OCI-LY3 (cell line): Measurements from ENCODE around the gene EPHA8.

Experiments used
- H2AFZ ChIP-seq: fragments of 200-600, 300-600 bp; shearing (Covaris generic); 2 replicates; pipeline ENCODE4 v1.6.0; 2014; ENCODE audit warnings: antibody characterized with exemption, low read depth, low read length
- H3K27ac ChIP-seq: fragments of 200-600, 300-600 bp; sonication (generic); 2 replicates; pipeline ENCODE4 v1.5.1; 2014; ENCODE audit warnings: mild to moderate bottlenecking, low read length, moderate library complexity, mixed read lengths
- H3K27me3 ChIP-seq: fragments of 200-600, 300-600 bp; sonication (generic); 2 replicates; pipeline ENCODE4 v1.6.1; 2014; ENCODE audit warnings: low read depth, low read length, mixed read lengths
- H3K36me3 ChIP-seq: fragments of 200-600, 300-600 bp; sonication (generic); replicated peaks from 2 replicates; pipeline ENCODE3; 2014; ENCODE audit warnings: low read depth, low read length, mixed read lengths
- H3K4me1 ChIP-seq: fragments of 300-600, 200-600 bp; sonication (generic); 2 replicates; pipeline ENCODE4 v1.6.1; 2014; ENCODE audit warnings: low read length, mixed read lengths
- H3K4me2 ChIP-seq: fragments of 200-600, 300-600 bp; sonication (generic); 2 replicates; pipeline ENCODE4 v1.6.1; 2014; ENCODE audit warnings: low read length, mixed read lengths
- H3K4me3 ChIP-seq: fragments of 300-600, 200-600 bp; sonication (generic); 2 replicates; pipeline ENCODE4 v1.5.1; 2014; ENCODE audit warnings: antibody characterized with exemption, mild to moderate bottlenecking, low read length, moderate library complexity
- H3K79me2 ChIP-seq: fragments of 300-600, 200-600 bp; shearing (Covaris generic); 2 replicates; pipeline ENCODE4 v1.6.1; 2014; ENCODE audit warnings: mild to moderate bottlenecking, low read length, mixed read lengths
- H3K9ac ChIP-seq: fragments of 300-600, 200-600 bp; shearing (Covaris generic); 2 replicates; pipeline ENCODE4 v1.6.0; 2014; ENCODE audit warnings: mild to moderate bottlenecking, low read length, moderate library complexity
- H3K9me3 ChIP-seq: fragments of 200-600, 300-600 bp; shearing (Covaris generic); 2 replicates; pipeline ENCODE4 v1.6.1; 2014; ENCODE audit warnings: low read length, mixed read lengths; ENCODE audit not compliant: insufficient read depth
- H4K20me1 ChIP-seq: fragments of 200-600, 300-600 bp; sonication (generic); 2 replicates; pipeline ENCODE4 v1.6.1; 2016; ENCODE audit warnings: low read length, mixed read lengths; ENCODE audit not compliant: insufficient read depth
- CTCF ChIP-seq: fragments of 200-600, 300-600 bp; sonication (generic); IDR thresholded peaks from 2 replicates; pipeline ENCODE4 v1.5.1; 2014; ENCODE audit warnings: antibody characterized with exemption, low read length, low read depth
- EZH2phosphoT487 ChIP-seq: fragments of 200-600 bp; shearing (Covaris generic); IDR thresholded peaks from 2 replicates; pipeline ENCODE4 v1.6.1; 2018; ENCODE audit warnings: antibody characterized with exemption, mixed run types, low read depth

EPHA8 gene

DNA sequence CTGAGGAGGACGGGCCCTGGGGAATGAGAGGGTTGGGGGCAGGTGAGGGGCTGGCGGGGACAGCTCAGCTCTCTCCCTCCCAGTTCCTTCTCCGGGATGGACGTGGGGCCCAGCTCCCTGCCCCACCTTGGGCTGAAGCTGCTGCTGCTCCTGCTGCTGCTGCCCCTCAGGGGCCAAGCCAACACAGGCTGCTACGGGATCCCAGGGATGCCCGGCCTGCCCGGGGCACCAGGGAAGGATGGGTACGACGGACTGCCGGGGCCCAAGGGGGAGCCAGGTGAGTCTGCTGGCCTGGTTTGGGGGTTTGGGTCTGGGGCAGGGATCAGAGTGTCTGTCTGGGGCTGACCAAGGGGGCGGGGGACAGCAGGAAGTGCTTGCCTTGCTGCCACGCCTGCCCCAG lies 80.6 kb downstream of the EPHA8 start:
- H3K4me3 ChIP-seq = no peak overlapping the region
- no peak overlapping the region for H3K27ac ChIP-seq
- H3K9ac ChIP-seq = no peak overlapping the region
- H3K79me2 ChIP-seq = no peaks in the 10 kb centered on the region
- no peaks in the 10 kb centered on the region for H3K27me3 ChIP-seq
- H3K4me1 ChIP-seq = peaks cover 6% of the 10 kb centered on the region; the same call in 1 of the 2 replicates
- no peaks in the 10 kb centered on the region for H3K9me3 ChIP-seq
- no peak overlapping the region for H3K4me2 ChIP-seq
- no peaks in the 10 kb centered on the region for H3K36me3 ChIP-seq
- TF ChIP-seq EZH2phosphoT487 (no peak), CTCF (no peak)
- H2AFZ ChIP-seq = no peak overlapping the region
- no peaks in the 10 kb centered on the region for H4K20me1 ChIP-seq

DNA sequence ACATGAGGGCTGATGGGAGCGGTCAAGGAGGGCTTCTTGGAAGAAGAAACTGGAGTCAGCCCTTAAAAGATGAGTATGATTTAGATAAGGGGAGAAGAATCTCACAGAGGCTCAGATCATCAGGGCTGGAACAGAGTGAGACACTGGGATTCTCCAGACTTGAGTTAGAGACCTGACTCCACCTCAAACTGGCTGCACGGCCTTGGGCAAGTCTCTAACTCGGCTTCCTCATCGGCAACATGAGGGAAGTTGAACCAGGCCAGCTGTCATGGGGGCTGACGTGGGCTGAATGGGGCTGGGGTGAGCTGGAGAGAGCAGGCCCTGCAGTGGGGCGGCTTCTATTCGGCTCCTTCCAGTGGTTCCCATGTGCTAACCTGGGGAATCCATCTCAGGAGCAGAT lies 82.6 kb downstream of the EPHA8 start:
- TF ChIP-seq CTCF (no peak), EZH2phosphoT487 (no peak)
- no peak overlapping the region for H2AFZ ChIP-seq
- H3K4me3 ChIP-seq = no peak overlapping the region

DNA sequence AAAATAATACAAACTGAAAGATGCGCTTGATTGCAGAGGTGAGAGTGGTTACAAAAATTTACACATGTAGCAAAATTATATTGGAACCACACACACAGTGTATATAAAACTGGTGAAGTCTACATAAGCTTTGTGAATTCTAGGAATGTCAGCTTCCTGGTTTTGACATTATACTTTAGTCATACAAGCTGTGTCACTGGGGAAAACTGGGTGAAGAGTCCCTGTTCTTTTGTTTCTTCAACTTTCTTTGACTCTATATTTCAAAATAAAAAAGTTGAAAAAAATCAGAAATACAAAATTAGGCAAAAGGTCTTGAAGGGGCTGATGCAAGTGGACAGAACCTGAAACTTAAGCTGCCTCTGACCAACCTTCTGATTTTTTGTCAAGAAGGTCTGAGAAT lies 83.1 kb downstream of the EPHA8 start:
- no peaks in the 10 kb centered on the region for H4K20me1 ChIP-seq
- no peaks in the 10 kb centered on the region for H3K36me3 ChIP-seq
- H3K4me1 ChIP-seq = peaks cover 11% of the 10 kb centered on the region; the same call in 1 of the 2 replicates
- TF ChIP-seq EZH2phosphoT487 = no peak
- no peak for TF ChIP-seq CTCF
- no peak overlapping the region for H3K27ac ChIP-seq
- H3K27me3 ChIP-seq = no peaks in the 10 kb centered on the region
- H3K4me2 ChIP-seq = no peak overlapping the region
- no peaks in the 10 kb centered on the region for H3K79me2 ChIP-seq
- no peak overlapping the region for H3K9ac ChIP-seq
- H2AFZ ChIP-seq = no peak overlapping the region
- H3K4me3 ChIP-seq = no peak overlapping the region
- no peaks in the 10 kb centered on the region for H3K9me3 ChIP-seq

More for the DNA sequence above, 82.6 kb downstream of the EPHA8 start:
- Histone ChIP-seq H3K36me3 (no peaks in the 10 kb centered on the region), H4K20me1 (no peaks in the 10 kb centered on the region), H3K4me2 (no peak overlapping the region), H3K4me1 (peaks cover 6% of the 10 kb centered on the region; the same call in 1 of the 2 replicates), H3K79me2 (no peaks in the 10 kb centered on the region), H3K9ac (no peak overlapping the region), H3K27ac (no peak overlapping the region), H3K27me3 (no peaks in the 10 kb centered on the region), H3K9me3 (no peaks in the 10 kb centered on the region)

DNA sequence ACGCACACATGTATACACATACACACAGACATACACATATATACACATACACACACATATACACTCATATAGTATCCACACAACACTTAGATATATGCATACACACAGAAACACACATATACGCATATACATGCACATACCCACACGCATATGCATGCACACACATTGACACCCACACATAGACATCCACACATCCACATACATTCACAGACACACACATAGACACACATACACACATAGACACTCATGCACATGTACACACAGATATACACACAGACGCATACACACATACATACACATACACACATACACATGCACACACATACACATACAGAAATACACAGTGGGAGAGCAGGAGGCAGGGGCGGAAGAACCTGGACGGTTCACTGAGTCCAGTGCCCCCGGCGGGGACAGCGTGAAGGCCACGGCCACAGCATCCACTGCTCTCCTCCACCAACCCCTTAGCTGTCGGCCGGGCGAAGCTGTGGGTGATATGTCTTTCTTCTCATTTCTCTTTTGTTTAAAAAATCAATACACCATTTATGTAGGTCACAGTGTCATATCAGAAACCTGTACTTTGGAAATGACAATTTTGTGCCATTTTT lies 86.9 kb downstream of the EPHA8 start:
- no peaks in the 10 kb centered on the region for H3K79me2 ChIP-seq
- no peaks in the 10 kb centered on the region for H4K20me1 ChIP-seq
- H3K4me3 ChIP-seq = no peak overlapping the region
- H3K27me3 ChIP-seq = peaks cover 9% of the 10 kb centered on the region; the same call in 1 of the 2 replicates
- H2AFZ ChIP-seq = no peak overlapping the region
- no peak overlapping the region for H3K9ac ChIP-seq
- H3K27ac ChIP-seq = no peak overlapping the region
- H3K36me3 ChIP-seq = no peaks in the 10 kb centered on the region
- H3K4me2 ChIP-seq = no peak overlapping the region
- peaks cover 35% of the 10 kb centered on the region for H3K4me1 ChIP-seq
- no peak for TF ChIP-seq EZH2phosphoT487
- no peak for TF ChIP-seq CTCF
- H3K9me3 ChIP-seq = no peaks in the 10 kb centered on the region
